HG03575 (cell line): Measurements from ENCODE around the gene KRT77.
"Not testable (repeated sequence)": the region's sequence is repeated elsewhere in the genome, so short reads cannot be mapped to it uniquely, and the experiment has no call there.

Experiments
- ATAC-seq: cut with Tn5 transposase; IDR thresholded peaks from one replicate; pipeline ENCODE4 v1.9.1; 2021; ENCODE audit not compliant: unreplicated experiment, insufficient number of reproducible peaks, low FRiP score; ENCODE audit errors: extremely low read depth

KRT77 gene

GRCh38 chr12:52682938-52683574, 20.3 kb downstream of the KRT77 start:
- ATAC-seq, result no peak

GRCh38 chr12:52682381-52682660, 21.0 kb downstream of the KRT77 start:
- no peak for ATAC-seq

GRCh38 chr12:52681526-52682380, 21.6 kb downstream of the KRT77 start:
- no peak for ATAC-seq

- no peak for ATAC-seq
Observed at GRCh38 chr12:52680363-52680762, 23.0 kb downstream of the KRT77 start, which contains the start of gene KRT1. Gene KRT1, minus strand, starts transcription at chr12:52680407. Its CDS starts 59 bp downstream, at chr12:52680348.

GRCh38 chr12:52679875-52680274, 23.4 kb downstream of the KRT77 start:
- no peak for ATAC-seq

- ATAC-seq, result no peak
Observed at GRCh38 chr12:52677671-52678070, 25.7 kb downstream of the KRT77 start.

- ATAC-seq, result no peak
Observed at GRCh38 chr12:52677126-52677525, 26.2 kb downstream of the KRT77 start.

GRCh38 chr12:52676163-52676562, 27.2 kb downstream of the KRT77 start:
- no peak for ATAC-seq

GRCh38 chr12:52675301-52675701, 28.0 kb downstream of the KRT77 start:
- ATAC-seq, result no peak

GRCh38 chr12:52674433-52674775, 28.9 kb downstream of the KRT77 start:
- no peak for ATAC-seq

- no peak for ATAC-seq
Observed at GRCh38 chr12:52673713-52674432, 29.5 kb downstream of the KRT77 start.

GRCh38 chr12:52673217-52673616, 30.1 kb downstream of the KRT77 start:
- no peak for ATAC-seq

- ATAC-seq, result no peak
Observed at GRCh38 chr12:52672321-52672933, 30.9 kb downstream of the KRT77 start.

GRCh38 chr12:52670961-52671360, 32.4 kb downstream of the KRT77 start:
- ATAC-seq, result no peak

- ATAC-seq, result no peak
Observed at GRCh38 chr12:52670506-52670905, 32.8 kb downstream of the KRT77 start.

- ATAC-seq, result not testable (repeated sequence)
Observed at GRCh38 chr12:52669941-52670340, 33.4 kb downstream of the KRT77 start.

- ATAC-seq, result no peak
Observed at GRCh38 chr12:52669426-52669825, 33.9 kb downstream of the KRT77 start.

- ATAC-seq, result no peak
Observed at GRCh38 chr12:52667931-52668330, 35.4 kb downstream of the KRT77 start.

GRCh38 chr12:52667509-52667908, 35.8 kb downstream of the KRT77 start:
- ATAC-seq, result no peak

GRCh38 chr12:52666471-52666870, 36.9 kb downstream of the KRT77 start:
- no peak for ATAC-seq
